Memory B cell (primary cell): ENCODE measurements around the gene IFT88.
A peak's percentile ranks its signal among the peaks of the same experiment; 100 is the strongest.

Source experiments
- ATAC-seq: fragments of 150-1000 bp; cut with Tn5 transposase; 2 replicates; pipeline ENCODE4 v1.10.0; 2021; ENCODE audit warnings: low read depth, mild to moderate bottlenecking, moderate library complexity
- DNase-seq, 2 donors: peaks; one replicate each; pipeline ENCODE4 v3.0.0; 2022; ENCODE audit warnings: low spot score in 2 of 2
- H3K27ac Mint-ChIP-seq: one replicate; pipeline ENCODE4 v1.8.0; 2022; ENCODE audit warnings: mild to moderate bottlenecking, moderate library complexity, mixed read lengths
- H3K27me3 Mint-ChIP-seq: one replicate; pipeline ENCODE4 v1.8.0; 2022; ENCODE audit warnings: mixed read lengths
- H3K36me3 Mint-ChIP-seq: one replicate; pipeline ENCODE4 v1.8.0; 2022; ENCODE audit warnings: mild to moderate bottlenecking, mixed read lengths
- H3K4me1 Mint-ChIP-seq: one replicate; pipeline ENCODE4 v1.8.0; 2022; ENCODE audit warnings: mixed read lengths
- H3K4me3 Mint-ChIP-seq: one replicate; pipeline ENCODE4 v1.8.0; 2022; ENCODE audit warnings: mild to moderate bottlenecking, moderate library complexity, mixed read lengths
- H3K9me3 Mint-ChIP-seq: one replicate; pipeline ENCODE4 v1.8.0; 2022; ENCODE audit warnings: mixed read lengths

IFT88 gene

GRCh38 chr13:20566898-20567874, at the start of gene IFT88:
Gene IFT88 (plus strand): TSS chr13:20567157. CDS start chr13:20574386, 7,229 bp downstream.
- Mint-ChIP-seq H3K4me3 (peak within 1 kb of the TSS; percentile 93), H3K4me1 (peaks cover 7% of the 10 kb centered on the region), H3K36me3 (peaks cover 8% of the 10 kb centered on the region), H3K27ac (peak within 1 kb of the TSS; percentile 95), H3K27me3 (no peaks in the 10 kb centered on the region), H3K9me3 (peaks cover 5% of the 10 kb centered on the region)
- ATAC-seq = peak; percentile 86
- peak; percentile 56 to 68 for DNase-seq

GRCh38 chr13:20518660-20519100, 48.3 kb upstream of the IFT88 start:
- H3K9me3 Mint-ChIP-seq = no peaks in the 10 kb centered on the region
- ATAC-seq (no peak), DNase-seq (no peak)
- no peaks in the 10 kb centered on the region for H3K27me3 Mint-ChIP-seq
- H3K36me3 Mint-ChIP-seq = peaks cover 11% of the 10 kb centered on the region
- no peak overlapping the region for H3K4me3 Mint-ChIP-seq
- H3K27ac Mint-ChIP-seq = peak overlapping the region; percentile 4
- peaks cover 12% of the 10 kb centered on the region for H3K4me1 Mint-ChIP-seq

GRCh38 chr13:20519875-20520274, 47.1 kb upstream of the IFT88 start:
- peaks cover 15% of the 10 kb centered on the region for H3K4me1 Mint-ChIP-seq
- DNase-seq (no peak), ATAC-seq (no peak)
- H3K27ac Mint-ChIP-seq = peak overlapping the region; percentile 2
- peaks cover 7% of the 10 kb centered on the region for H3K36me3 Mint-ChIP-seq
- H3K4me3 Mint-ChIP-seq = no peak overlapping the region
- no peaks in the 10 kb centered on the region for H3K9me3 Mint-ChIP-seq
- no peaks in the 10 kb centered on the region for H3K27me3 Mint-ChIP-seq

GRCh38 chr13:20521364-20522115, 45.4 kb upstream of the IFT88 start:
- no peak overlapping the region for H3K4me3 Mint-ChIP-seq
- H3K27me3 Mint-ChIP-seq = no peaks in the 10 kb centered on the region
- ATAC-seq (no peak), DNase-seq (no peak)
- H3K4me1 Mint-ChIP-seq = peaks cover 20% of the 10 kb centered on the region
- H3K9me3 Mint-ChIP-seq = no peaks in the 10 kb centered on the region
- H3K36me3 Mint-ChIP-seq = peaks cover 6% of the 10 kb centered on the region
- H3K27ac Mint-ChIP-seq = no peak overlapping the region

GRCh38 chr13:20525144-20525600, 41.8 kb upstream of the IFT88 start:
- Mint-ChIP-seq H3K27me3 (peaks cover 1% of the 10 kb centered on the region), H3K27ac (peak overlapping the region; percentile 78)
- peak; percentile 4 to 18 for DNase-seq

GRCh38 chr13:20525601-20526544, 41.1 kb upstream of the IFT88 start, which contains the start of gene CRYL1:
Gene CRYL1 (minus strand): TSS chr13:20525857. CDS start chr13:20525794, 63 bp downstream.
- DNase-seq (peak; percentile 32 to 64), ATAC-seq (peak; percentile 86)
- Mint-ChIP-seq H3K36me3 (no peaks in the 10 kb centered on the region), H3K27me3 (peaks cover 1% of the 10 kb centered on the region), H3K27ac (peak within 1 kb of the TSS; percentile 78), H3K4me1 (peaks cover 11% of the 10 kb centered on the region), H3K9me3 (peaks cover 3% of the 10 kb centered on the region), H3K4me3 (peak within 1 kb of the TSS; percentile 90)

More at GRCh38 chr13:20525144-20525600, 41.8 kb upstream of the IFT88 start:
- Mint-ChIP-seq H3K4me1 (peaks cover 11% of the 10 kb centered on the region), H3K4me3 (peak overlapping the region; percentile 90), H3K9me3 (no peaks in the 10 kb centered on the region), H3K36me3 (no peaks in the 10 kb centered on the region)
- ATAC-seq = peak; percentile 25

- DNase-seq = no peak
- H3K9me3 Mint-ChIP-seq = peaks cover 3% of the 10 kb centered on the region
Measured at GRCh38 chr13:20526664-20527063, 40.3 kb upstream of the IFT88 start.

GRCh38 chr13:20528452-20528851, 38.5 kb upstream of the IFT88 start:
- H3K27me3 Mint-ChIP-seq = peaks cover 3% of the 10 kb centered on the region
- ATAC-seq = no peak
- no peak for DNase-seq
- H3K4me3 Mint-ChIP-seq = no peak overlapping the region
- H3K9me3 Mint-ChIP-seq = peaks cover 3% of the 10 kb centered on the region
- H3K4me1 Mint-ChIP-seq = peaks cover 11% of the 10 kb centered on the region
- no peak overlapping the region for H3K27ac Mint-ChIP-seq
- H3K36me3 Mint-ChIP-seq = no peaks in the 10 kb centered on the region

More at GRCh38 chr13:20526664-20527063, 40.3 kb upstream of the IFT88 start:
- peak overlapping the region; percentile 42 for H3K27ac Mint-ChIP-seq
- H3K4me1 Mint-ChIP-seq = peaks cover 11% of the 10 kb centered on the region
- H3K36me3 Mint-ChIP-seq = no peaks in the 10 kb centered on the region
- peak overlapping the region; percentile 90 for H3K4me3 Mint-ChIP-seq
- no peak for ATAC-seq
- H3K27me3 Mint-ChIP-seq = peaks cover 1% of the 10 kb centered on the region

GRCh38 chr13:20534038-20534608, 32.8 kb upstream of the IFT88 start:
- no peaks in the 10 kb centered on the region for H3K4me1 Mint-ChIP-seq
- ATAC-seq (no peak), DNase-seq (no peak)
- H3K27ac Mint-ChIP-seq = no peak overlapping the region
- H3K9me3 Mint-ChIP-seq = peaks cover 5% of the 10 kb centered on the region
- no peaks in the 10 kb centered on the region for H3K36me3 Mint-ChIP-seq
- no peak overlapping the region for H3K4me3 Mint-ChIP-seq
- peaks cover 2% of the 10 kb centered on the region for H3K27me3 Mint-ChIP-seq

- Mint-ChIP-seq H3K27ac (no peak overlapping the region), H3K4me1 (no peaks in the 10 kb centered on the region), H3K36me3 (no peaks in the 10 kb centered on the region), H3K4me3 (no peak overlapping the region), H3K9me3 (peaks cover 2% of the 10 kb centered on the region), H3K27me3 (peaks cover 2% of the 10 kb centered on the region)
- DNase-seq = no peak
- no peak for ATAC-seq
Measured at GRCh38 chr13:20536992-20537391, 30.0 kb upstream of the IFT88 start.

GRCh38 chr13:20544201-20544923, 22.6 kb upstream of the IFT88 start:
- DNase-seq = peak; percentile 16 to 20
- no peaks in the 10 kb centered on the region for H3K9me3 Mint-ChIP-seq
- peak overlapping the region; percentile 99 for H3K27ac Mint-ChIP-seq
- H3K4me3 Mint-ChIP-seq = peak overlapping the region; percentile 93
- no peaks in the 10 kb centered on the region for H3K36me3 Mint-ChIP-seq
- peak; percentile 71 for ATAC-seq
- H3K4me1 Mint-ChIP-seq = peaks cover 29% of the 10 kb centered on the region
- no peaks in the 10 kb centered on the region for H3K27me3 Mint-ChIP-seq

- DNase-seq = peak in 1 of 2 donors; percentile 22
- Mint-ChIP-seq H3K4me3 (peak overlapping the region; percentile 9), H3K27me3 (no peaks in the 10 kb centered on the region), H3K4me1 (peaks cover 29% of the 10 kb centered on the region), H3K9me3 (no peaks in the 10 kb centered on the region), H3K27ac (peak overlapping the region; percentile 12), H3K36me3 (no peaks in the 10 kb centered on the region)
- ATAC-seq = peak; percentile 85
Measured at GRCh38 chr13:20546556-20546955, 20.4 kb upstream of the IFT88 start.
